ENCODE results near the gene VAT1L.

The VAT1L gene

DNA sequence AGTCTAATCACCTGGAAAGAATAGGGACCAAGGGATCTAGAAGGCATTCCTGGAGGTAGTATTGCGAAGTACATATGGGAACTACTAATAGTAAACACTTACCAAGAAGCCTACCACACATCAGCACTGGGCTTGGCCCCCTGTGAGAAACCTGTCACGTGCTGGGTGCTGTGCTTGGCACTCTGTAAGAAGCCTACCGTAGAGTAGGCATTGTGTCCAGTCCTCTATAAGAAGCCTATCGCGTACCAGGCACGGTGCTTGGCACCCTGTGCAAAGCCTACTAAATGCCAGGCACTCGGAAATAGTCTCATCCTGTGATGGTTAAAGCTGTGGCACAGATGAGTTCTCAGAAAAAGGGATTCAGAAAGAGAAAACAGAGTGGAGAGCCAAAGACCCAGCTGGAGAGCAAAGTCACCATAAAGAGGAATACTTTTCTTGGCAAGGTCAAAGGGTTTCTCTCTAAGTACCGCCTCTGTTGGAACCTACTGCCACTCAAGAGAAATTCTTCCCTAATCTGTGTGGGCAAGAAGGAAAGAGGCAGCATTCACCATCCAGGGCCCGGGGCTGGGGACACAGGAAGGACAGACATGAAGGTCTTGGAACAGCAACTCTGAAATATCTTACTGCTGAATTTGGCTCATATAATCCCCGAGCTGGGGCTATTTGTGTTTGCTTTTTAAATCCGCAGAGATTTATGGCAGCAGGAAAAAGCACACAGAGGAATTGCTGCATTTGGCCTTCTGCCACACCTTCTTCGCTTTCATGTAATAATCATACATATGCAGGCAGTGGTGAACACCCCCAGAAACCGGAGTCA is 81.8 kb downstream of the VAT1L start:
- DNase-seq (ENCODE audit: low spot score) = no peak

DNA sequence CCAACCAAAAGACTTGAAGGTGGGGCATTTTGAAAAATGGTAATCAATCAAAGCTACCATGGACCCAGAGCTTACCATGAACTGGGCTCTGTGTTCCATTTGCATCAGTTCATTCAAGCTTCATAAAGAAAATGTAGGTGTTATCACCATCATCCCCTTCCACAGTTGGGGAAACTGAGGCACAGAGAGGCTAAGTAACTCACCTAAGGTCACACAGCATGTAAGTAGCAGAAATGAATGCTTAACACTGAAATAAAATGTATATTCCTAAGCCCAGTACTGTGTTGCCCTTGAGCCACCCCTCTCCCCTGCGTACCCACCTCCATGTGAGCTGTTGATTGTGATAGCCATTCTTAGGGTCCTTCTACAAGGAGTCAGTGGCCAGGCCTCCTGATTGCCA is 83.6 kb downstream of the VAT1L start:
- no peak for DNase-seq (ENCODE audit: low spot score)

GRCh38 chr16:77873066-77873465 is 84.7 kb downstream of the VAT1L start:
- DNase-seq (ENCODE audit: low spot score) = no peak

DNA sequence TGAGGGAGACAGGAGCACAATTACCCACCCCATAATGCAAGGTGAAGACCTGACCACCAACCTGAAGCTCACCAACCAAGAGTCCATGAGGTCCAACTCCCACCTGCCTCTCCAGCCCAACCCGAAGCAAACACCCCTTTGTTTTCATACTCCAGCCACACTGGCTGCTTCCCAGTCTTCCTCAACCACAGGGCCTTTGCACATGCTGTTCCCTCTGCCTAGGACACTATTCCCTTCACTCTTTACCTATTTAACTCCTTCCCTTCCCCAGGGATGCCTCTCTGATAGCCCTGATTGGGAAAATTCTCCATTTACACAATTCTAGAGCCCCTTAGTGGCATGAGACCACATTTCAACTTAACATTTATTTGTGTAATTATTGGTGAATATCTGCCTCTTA is 86.0 kb downstream of the VAT1L start:
- DNase-seq (ENCODE audit: low spot score) = no peak

DNA sequence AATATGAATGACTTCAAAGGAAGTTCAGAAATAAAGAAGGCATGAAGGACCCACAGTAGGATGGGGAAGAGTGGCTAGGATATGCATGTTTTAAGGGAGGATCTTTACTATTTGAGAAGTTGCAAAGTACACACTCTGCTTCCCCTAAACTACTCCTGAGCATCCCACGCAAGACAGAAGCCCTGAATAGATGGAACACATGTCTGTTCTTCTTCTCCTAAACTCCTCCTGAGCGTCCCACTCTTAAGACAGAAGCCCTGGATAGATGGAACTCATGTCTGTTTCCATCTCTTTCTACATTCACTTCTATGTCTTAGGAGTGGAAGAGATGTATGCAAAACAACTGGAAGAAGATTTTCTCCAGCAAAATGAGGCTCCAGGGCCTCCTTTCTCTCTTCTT is 88.4 kb downstream of the VAT1L start:
- DNase-seq (ENCODE audit: low spot score) = no peak

DNA sequence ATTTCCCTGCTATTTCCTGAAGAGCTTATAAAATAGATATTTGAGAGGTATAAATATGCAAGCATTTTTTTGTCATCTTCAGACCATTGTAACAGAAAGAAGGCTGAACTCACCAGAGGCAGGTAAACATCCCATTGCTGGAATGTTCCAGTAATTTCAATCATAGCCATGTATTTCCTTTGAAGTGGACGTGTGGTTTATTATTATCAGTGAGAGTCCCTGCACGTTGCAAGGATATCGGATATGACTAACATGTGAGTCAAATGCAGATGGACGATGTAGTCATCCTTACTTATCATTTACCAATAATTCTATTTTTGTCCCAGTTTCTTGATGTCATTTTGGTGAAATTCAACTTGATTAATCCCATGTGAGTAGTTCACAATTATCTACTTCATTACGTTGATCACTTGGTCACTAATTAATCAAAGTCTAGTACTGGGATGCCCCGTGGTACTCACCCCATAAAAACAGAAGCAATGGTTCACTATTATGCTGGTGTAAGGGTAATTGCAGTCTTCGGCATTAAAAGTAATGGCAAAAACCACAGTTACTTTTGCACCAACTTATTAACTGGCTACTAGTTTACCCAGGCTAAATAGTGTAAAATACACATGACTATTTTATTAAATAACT is 89.5 kb downstream of the VAT1L start:
- DNase-seq (ENCODE audit: low spot score) = no peak

- no peak for DNase-seq (ENCODE audit: low spot score)
Observed at GRCh38 chr16:77881355-77882030, 93.1 kb downstream of the VAT1L start.

- DNase-seq (ENCODE audit: low spot score) = no peak
Observed at GRCh38 chr16:77882358-77882757, 94.0 kb downstream of the VAT1L start.

- no peak for DNase-seq (ENCODE audit: low spot score)
Observed at GRCh38 chr16:77885571-77886295, 97.4 kb downstream of the VAT1L start.

GRCh38 chr16:77888871-77889270 is 100.5 kb downstream of the VAT1L start:
- no peak for DNase-seq (ENCODE audit: low spot score)

- no peak for DNase-seq (ENCODE audit: low spot score)
Observed at GRCh38 chr16:77890075-77890474, 101.7 kb downstream of the VAT1L start.

DNA sequence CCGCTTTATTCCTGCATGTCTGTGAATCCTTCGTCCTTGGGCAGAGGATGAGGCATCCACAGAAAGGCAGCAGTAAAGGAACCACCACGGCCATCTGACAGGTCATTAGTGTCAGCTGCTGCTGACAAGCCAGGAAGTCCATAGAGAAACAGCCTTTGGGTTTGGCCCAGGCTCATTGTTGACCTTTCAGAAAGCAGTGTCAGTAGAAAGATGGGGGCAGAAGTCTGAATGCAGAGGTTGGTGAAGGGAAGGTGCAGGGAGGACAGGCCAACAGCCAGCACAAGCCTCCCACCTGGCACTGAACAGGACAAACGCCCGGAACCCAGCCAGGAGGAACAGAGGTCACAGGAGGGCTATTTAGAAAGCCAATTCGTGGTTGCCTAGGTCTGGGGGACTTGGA is 105.8 kb downstream of the VAT1L start:
- no peak for DNase-seq (ENCODE audit: low spot score)

DNA sequence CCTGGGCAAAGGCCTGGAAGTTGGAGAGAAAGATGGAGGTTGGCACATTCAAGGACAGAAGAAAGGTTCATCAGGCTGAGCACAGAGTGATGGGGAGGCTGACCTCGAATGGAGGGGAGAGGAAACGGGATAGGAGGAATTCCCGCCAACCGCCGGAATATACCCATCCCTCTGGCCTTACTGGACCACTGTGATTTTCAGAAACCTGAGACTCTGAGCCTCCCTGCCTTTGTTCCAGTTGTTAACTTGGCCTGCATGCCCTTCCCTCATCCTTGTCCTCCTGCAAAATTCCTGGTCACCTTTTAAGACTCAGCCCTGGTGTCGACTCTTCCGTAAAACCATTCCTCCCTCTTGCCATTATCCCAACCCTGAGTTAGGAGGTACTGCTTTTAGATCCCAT is 107.6 kb downstream of the VAT1L start:
- DNase-seq (ENCODE audit: low spot score) = no peak

- DNase-seq (ENCODE audit: low spot score) = no peak
Observed at GRCh38 chr16:77896415-77897128, 108.2 kb downstream of the VAT1L start.

DNA sequence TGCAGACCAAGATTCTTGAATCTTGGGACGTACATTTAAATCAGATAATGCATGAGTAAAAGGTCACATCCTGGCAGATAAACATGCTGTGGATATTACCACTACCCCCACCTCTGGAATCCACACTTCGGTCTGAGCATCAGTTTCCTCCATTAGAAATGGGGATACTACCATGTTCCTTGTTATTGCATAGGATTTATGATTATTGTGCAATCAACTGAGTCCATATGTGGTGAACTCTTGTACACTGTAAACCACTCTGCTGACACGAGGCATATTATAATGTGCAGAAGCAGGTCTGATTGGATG is 108.7 kb downstream of the VAT1L start:
- no peak for DNase-seq (ENCODE audit: low spot score)

DNA sequence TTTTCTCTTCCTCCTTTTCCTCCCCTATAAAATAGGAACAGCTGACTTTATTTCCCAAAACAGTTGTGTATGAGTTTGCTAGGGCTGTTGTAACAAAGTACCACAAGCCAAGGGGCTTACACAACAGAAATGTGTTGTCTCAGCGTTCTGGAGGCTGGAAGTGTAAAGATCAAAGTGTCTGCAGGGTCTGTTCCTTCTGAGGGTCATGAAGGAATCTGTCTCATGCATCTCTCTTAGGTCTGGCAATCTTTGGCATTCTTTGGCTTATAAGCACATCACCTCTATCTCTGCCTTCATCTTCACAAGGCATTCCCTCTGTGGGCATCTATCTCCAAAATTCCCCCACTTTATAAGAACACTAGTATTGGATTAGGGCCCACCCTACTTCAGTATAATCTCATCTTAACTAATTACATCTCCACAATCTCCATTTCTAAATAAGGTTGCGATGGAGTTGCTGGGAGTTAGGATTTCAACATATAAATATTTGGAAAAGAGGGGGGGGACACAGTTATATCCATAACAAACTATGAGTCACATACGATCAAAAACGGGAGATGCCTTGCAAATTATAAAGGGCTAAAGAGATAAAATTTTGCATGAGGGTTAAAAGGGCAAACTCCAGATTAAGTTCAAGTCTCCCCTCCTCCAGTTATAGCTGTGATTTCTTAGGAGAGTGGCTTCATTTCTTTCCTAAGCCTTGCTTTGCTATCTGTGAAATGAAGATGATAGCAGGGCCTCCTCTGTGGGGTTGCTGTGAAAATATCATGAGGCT is 109.7 kb downstream of the VAT1L start:
- DNase-seq (ENCODE audit: low spot score) = no peak

- DNase-seq (ENCODE audit: low spot score) = no peak
Observed at GRCh38 chr16:77898671-77899211, 110.4 kb downstream of the VAT1L start.

GRCh38 chr16:77899416-77899815 is 111.1 kb downstream of the VAT1L start:
- no peak for DNase-seq (ENCODE audit: low spot score)

DNA sequence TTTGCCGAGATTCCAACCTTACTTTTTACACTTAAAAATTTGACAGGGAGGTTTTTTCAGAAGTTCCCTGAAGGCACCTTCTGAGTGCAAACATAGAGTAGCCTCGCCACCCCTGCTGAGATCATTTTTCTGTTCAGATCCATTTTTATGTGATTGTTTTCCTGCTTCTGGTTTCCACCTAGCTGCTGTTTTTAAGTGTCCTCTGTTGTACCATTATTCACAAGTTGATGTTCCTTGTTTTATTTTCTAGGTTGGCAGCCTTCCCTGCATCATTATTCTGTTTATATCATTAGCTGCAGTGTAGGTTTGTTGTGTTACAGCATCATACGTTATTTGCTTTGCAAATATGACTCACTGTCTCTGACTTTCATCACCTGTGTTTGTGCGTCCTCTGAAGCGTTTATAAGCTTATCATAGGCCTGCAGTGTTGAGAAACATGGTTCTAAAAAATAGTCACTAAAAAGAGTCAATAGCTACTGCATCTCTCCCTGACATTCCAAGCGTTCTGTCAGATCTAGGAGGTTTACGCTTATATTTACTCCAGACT is 117.1 kb downstream of the VAT1L start:
- no peak for DNase-seq (ENCODE audit: low spot score)

DNA sequence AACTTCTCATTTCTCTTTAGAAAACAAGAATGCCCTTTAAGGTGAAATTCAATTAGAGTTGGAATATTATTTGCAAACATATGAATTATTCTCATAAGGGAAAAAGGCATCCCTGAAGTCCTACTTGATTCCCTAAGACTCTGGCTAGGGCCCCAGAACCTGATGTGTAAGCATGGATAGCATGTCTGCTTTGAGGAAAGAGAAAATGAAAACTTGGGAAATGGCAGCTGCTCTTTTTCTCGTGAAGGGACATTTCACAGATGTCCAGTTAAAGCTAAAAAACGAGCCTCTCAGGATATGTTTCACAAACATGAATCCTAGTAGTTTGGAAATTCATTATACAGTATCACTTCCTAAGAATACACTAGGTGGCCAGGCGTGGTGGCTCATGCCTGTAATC is 121.7 kb downstream of the VAT1L start:
- no peak for DNase-seq (ENCODE audit: low spot score)

DNA sequence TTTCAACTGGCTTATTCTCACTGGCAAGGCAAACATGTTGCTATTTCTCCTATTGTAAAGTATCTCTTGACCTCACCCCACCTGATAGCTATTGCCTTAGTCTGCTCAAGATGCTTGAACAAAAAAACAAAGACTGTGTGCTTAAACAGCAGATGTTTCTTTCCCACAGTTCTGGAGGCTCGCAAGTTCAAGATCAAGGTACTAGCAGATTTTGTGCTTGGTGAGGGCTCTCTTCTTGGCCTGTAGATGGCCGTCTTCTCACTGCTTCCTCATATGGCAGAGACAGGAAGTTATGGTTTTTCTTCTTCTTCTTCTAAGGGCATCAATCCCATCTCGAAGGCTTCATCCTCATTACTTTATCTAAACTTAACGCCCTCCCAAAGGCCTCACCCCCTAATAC is 124.3 kb downstream of the VAT1L start:
- DNase-seq (ENCODE audit: low spot score) = no peak
